K562 (cell line): ENCODE data around the gene INPP5E. TPM values are rescaled to one million over a fixed set of nuclear protein-coding genes. Genes with fewer than 3 reads are reported as not detected.

Experiments
- C11orf30 ChIP-seq: fragments of 450-650 bp; IDR thresholded peaks from 2 replicates; pipeline ENCODE4 v1.6.1; 2016; ENCODE audit warnings: low read depth, mild to moderate bottlenecking
- CHD1 ChIP-seq: fragments of 200-600 bp; sonication (generic); IDR thresholded peaks from one replicate; pipeline ENCODE4 v1.6.1; 2012; ENCODE audit warnings: mild to moderate bottlenecking, moderate library complexity, low read length, inconsistent platforms
- E2F5 ChIP-seq: sonication (generic); formaldehyde crosslinking; IDR thresholded peaks from 2 replicates; pipeline ENCODE4 v1.8.0; 2022; ENCODE audit warnings: mild to moderate bottlenecking, missing genetic modification reagents
- HMG20B ChIP-seq: fragments of 250-450 bp; sonication (Bioruptor Pico); IDR thresholded peaks from 2 replicates; pipeline ENCODE4 v1.5.0; 2021; ENCODE audit warnings: mild to moderate bottlenecking
- MED1 ChIP-seq: sonication (generic); formaldehyde crosslinking; IDR thresholded peaks from 2 replicates; pipeline ENCODE4 v1.8.1; 2023; ENCODE audit warnings: missing genetic modification reagents, borderline replicate concordance
- POLR2A ChIP-seq: fragments of 450-650 bp; conservative IDR thresholded peaks from 2 replicates; pipeline ENCODE4 v1.6.1; 2016
- POLR2G ChIP-seq: fragments of 200-400 bp; formaldehyde crosslinking; IDR thresholded peaks from 2 replicates; pipeline ENCODE4 v1.6.1; 2017; ENCODE audit warnings: low read depth, mild to moderate bottlenecking, antibody characterized with exemption, low read length, moderate library complexity
- TBP ChIP-seq: optimal IDR thresholded peaks from 2 replicates; pipeline ENCODE3; 2011; ENCODE audit warnings: low read depth, low read length, improper control_type of control experiment
- ZFX ChIP-seq: sonication (generic); formaldehyde crosslinking; IDR thresholded peaks from 2 replicates; pipeline ENCODE4 v1.8.0; 2022; ENCODE audit warnings: mild to moderate bottlenecking, missing genetic modification reagents, moderate library complexity
- ZNF175 ChIP-seq: fragments of 200-800 bp; sonication (Bioruptor generic); IDR thresholded peaks from 2 replicates; pipeline ENCODE4 v1.6.1; 2016; ENCODE audit warnings: low read depth, mild to moderate bottlenecking, missing genetic modification characterization, missing compliant biosample characterization
- ZNF282 ChIP-seq: sonication (generic); formaldehyde crosslinking; IDR thresholded peaks from 2 replicates; pipeline ENCODE4 v1.8.1; 2023; ENCODE audit warnings: missing genetic modification reagents
- polyA plus RNA-seq, 8 experiments: library from polyadenylated mRNA; depleted of rRNA in 4 of 8; stranded (reverse) in 5 of 8; unstranded in 3 of 8; fragments of >200 nt; fragmentation: Nextera tagmentation in 2 of 8; fragmentation: Illumina TruSeq in 1 of 8; extraction: Ambion mirVana in 2 of 8; extraction: Trizol in 1 of 8; gene quantifications; 2 replicates each; pipeline versions ENCODE4 v1.2.1 to v1.2.3, GENCODE V29; 2011 to 2014; ENCODE audit warnings: inconsistent platforms in 1 of 8, missing spikeins in 1 of 8
- total RNA-seq, 7 experiments: library from RNA; depleted of rRNA in 6 of 7; stranded (reverse); fragments of >200 nt in 6 of 7; fragmentation: Illumina TruSeq in 2 of 7; extraction: Trizol in 2 of 7; gene quantifications; 2 replicates each; pipeline versions ENCODE4 v1.2.1 to v1.2.3, GENCODE V29; 2011 to 2021; ENCODE audit warnings: low replicate concordance in 1 of 7
- TF ChIP-seq, protein P1 (sequence below): fragments of 250-450 bp; sonication (Bioruptor Pico); IDR thresholded peaks from 2 replicates; pipeline ENCODE4 v1.8.0; 2022; ENCODE audit warnings: moderate library complexity, mild to moderate bottlenecking, inconsistent platforms
- TF ChIP-seq, protein P2 (sequence below): fragments of 250-450 bp; sonication (Bioruptor Pico); IDR thresholded peaks from 2 replicates; pipeline ENCODE4 v1.8.0; 2021; ENCODE audit warnings: borderline replicate concordance, mild to moderate bottlenecking, moderate library complexity; ENCODE audit not compliant: poor library complexity, severe bottlenecking

INPP5E gene
- total and polyA plus RNA-seq, 9 of the 15 experiments (the other 6 are each of a cell fraction or from before 2014, with no cell fraction given) = 0.38 to 17.4 (median 4.9) TPM

DNA sequence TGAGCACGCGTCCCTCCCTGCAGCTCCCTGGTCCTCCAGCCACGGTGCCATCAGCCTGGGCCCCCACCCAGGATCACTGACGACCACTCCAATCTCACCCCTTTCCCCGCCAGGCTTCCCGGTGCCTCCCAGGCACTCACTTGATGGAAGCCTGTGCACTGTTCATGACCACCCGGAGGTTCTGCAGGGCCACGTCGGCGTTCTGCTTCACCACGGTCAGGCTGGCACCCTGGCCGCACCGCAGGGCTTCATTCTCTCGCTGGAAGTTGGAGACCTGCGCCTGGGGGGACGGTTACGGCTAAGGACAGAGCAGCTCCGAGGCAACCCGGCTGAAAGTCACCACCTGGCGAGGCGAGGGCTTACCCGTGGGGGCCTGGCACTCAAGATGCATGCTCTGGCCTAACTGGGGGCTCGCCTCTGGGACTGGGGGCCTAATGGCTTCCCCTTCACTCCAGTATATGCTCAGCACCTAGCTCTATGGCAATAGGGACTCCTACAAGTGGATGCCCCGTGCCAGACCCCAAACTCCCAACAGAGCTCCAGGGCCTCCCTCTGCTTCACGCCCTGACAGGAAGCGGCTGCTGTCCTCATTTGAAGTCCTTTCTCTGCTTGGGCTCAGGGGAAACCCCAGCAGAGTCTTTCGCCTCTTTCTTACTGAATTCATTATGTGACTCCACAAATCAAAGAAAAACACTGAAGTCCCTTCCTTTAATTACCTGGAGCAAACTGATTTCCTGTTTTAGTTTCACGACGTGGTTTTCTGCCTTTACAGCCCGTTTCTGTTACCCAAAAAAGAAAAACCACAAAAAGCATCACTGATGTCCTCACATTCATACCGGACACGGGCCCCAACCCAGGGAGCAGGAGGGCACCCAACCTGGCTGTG is 35.5 kb downstream of the INPP5E start (continued):
- no peak for TF ChIP-seq E2F5 (CRISPR knock-in tag)
- TF ChIP-seq ZNF282 (CRISPR knock-in tag) = no peak
- peak; percentile 70 for TF ChIP-seq POLR2G
- TF ChIP-seq ZNF175 = no peak
- TF ChIP-seq CHD1 = no peak
- TF ChIP-seq TBP = no peak
- TF ChIP-seq, protein P1, sequence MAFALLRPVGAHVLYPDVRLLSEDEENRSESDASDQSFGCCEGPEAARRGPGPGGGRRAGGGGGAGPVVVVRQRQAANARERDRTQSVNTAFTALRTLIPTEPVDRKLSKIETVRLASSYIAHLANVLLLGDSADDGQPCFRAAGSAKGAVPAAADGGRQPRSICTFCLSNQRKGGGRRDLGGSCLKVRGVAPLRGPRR (CRISPR knock-in tag) = no peak
- no peak for TF ChIP-seq C11orf30
- no peak for TF ChIP-seq ZFX
- no peak for TF ChIP-seq HMG20B (CRISPR knock-in tag)
- no peak for TF ChIP-seq MED1 (CRISPR knock-in tag)
- TF ChIP-seq POLR2A = 0 out of 2 replicates have a peak, but pooled peaks have one; percentile 42
- TF ChIP-seq, protein P2, sequence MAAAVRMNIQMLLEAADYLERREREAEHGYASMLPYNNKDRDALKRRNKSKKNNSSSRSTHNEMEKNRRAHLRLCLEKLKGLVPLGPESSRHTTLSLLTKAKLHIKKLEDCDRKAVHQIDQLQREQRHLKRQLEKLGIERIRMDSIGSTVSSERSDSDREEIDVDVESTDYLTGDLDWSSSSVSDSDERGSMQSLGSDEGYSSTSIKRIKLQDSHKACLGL (CRISPR knock-in tag) = no peak
- TF ChIP-seq, all 486 proteins: peak for 4
